HG02642 (cell line): ENCODE data around the gene CLCNKA.

ENCODE experiments used
- ATAC-seq: cut with Tn5 transposase; IDR thresholded peaks from one replicate; pipeline ENCODE4 v1.9.1; 2021; ENCODE audit warnings: mild to moderate bottlenecking; ENCODE audit not compliant: unreplicated experiment, poor library complexity

The CLCNKA gene

DNA sequence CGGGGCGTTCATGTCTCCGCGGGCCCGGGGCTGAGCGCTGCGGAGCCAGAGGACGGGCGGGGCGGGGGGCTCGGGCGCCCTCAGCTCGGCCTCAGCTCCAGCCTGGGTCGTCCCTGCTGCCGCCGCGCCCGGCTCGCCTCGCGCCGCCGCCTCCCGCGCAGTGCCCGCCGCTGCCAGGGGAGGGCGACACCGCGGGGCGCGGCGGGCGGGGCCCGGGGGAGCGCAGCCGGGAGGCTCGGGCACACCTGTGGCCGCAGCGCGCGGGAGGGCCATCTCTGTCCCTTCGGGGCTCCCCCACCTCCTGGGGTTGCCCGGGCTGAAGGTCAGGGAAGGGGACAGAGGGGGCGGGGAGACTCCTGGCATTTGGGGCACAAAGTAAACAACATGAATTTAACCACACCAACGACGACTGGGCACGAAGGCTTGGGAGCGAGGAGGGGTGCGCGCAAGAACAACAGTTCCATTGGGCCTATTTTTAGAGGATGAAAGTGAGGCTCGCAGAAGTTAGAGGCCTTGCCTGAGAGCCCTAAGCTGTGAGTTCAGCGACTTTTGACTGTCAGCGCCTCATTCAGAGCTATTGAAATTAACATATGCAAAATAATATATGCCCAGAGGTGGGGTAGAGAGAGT is 51.8 kb downstream of the CLCNKA start, which contains the start of gene FAM131C:
Gene FAM131C, minus strand, starts transcription at position 162 of the 630 bp plus-strand sequence. CDS start 209 bp downstream, outside the sequence.
- peak; percentile 44 for ATAC-seq

DNA sequence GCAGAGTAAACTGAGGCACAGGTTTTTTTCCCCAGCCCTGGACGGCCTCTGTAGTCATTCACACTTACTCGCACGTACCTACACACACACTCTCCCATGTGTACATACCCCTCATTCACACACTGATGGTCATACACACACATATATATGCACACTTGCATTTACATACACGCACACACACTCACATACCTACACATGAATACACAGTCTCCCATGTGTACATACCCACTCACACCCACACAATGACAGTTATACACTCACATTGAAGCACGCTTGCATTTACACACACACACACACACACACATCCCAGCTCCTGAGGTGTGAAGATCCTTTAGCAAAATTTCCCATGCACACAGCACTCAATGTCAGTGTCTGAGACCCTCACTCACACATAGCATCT is 52.4 kb downstream of the CLCNKA start:
- no peak for ATAC-seq

DNA sequence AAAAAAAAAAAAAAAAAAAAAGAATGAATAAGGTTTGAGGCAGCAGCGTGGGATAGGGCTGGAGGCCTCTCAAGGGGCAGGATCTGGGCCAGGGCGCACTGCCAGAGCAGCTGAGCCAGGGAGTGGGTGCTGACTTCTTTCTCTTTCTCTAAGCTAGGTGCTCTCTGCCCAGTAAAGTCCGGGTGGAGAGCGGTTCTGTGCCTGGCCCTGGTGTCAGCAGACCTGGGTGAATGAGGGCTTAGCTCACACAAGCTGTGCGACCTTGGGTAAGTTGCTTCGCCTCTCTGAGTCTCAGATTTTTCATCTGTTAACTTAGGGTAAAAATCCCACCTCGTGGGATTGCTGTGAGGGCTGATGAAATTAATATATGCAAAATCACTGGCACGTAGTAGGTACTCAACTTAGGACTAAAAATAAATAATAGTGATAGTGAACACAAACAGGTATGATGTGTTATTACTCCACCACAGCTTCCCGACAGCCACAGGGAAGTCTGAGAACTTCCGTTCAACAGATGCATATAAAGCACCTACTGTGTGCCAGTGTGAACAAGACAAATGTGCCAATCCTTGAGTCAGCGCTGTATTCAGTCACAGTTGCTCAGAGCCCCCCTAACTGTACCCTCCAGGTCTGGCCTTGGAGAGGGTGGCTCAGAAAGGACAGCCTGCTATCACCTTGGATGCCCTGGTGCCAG is 53.6 kb downstream of the CLCNKA start:
- no peak for ATAC-seq

DNA sequence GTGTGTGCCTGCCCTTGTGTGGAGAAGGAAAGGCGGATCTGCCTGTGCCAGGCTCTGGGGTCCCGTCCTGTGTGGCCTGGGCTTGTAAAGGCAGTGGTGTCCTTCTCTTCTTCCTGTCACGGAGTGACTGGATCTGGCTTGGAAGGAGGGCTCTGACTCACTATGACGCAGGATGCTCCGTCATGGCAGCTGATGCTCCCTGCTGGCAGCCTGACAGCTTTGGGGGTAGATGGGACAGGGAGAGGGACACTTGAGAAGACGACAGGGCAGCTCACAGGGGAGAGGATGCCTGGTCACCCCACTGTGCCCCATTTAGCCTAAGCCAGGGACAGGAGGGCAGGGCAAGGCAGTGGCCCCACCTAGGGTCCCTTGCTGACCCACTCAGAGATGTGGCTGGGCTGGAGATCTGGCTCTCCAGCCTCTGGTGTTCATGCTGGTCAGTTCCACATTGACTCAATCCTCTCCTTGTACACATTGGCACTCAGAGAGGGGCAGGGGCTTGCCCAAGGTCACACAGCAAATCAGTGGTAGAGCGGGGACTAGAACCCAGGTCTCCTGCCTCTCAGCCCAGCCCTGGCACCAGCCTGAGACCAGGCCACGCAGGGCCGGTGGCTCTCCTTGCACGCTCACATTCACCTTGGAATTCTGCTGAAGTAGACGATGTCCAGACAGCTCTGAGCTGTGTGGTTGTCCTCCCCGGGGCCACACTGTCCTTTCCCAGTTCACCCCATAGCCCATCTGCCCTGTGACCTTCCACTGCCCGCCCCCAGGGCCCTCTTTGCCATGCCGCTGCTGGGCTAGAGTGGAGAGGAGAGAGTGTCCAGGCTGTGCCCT is 54.4 kb downstream of the CLCNKA start:
- ATAC-seq = no peak

DNA sequence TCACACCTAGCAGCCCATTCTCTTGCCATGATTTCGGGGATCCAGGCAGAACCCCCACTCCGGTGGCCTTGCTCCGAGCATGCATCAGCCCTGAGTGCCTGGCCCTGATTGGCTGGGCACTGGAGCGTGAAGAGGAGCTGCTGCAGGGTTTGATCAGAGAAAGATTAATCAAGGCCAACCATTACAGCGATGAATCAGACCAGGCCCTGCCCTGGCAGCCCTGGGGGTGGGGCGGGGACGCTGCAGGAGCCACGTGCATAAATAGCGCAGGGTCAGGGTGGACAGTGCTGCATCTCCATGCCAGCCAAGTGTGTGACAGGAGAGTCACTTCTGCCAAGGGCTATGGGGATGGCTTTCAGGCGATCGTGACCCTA is 55.0 kb downstream of the CLCNKA start:
- ATAC-seq = no peak

DNA sequence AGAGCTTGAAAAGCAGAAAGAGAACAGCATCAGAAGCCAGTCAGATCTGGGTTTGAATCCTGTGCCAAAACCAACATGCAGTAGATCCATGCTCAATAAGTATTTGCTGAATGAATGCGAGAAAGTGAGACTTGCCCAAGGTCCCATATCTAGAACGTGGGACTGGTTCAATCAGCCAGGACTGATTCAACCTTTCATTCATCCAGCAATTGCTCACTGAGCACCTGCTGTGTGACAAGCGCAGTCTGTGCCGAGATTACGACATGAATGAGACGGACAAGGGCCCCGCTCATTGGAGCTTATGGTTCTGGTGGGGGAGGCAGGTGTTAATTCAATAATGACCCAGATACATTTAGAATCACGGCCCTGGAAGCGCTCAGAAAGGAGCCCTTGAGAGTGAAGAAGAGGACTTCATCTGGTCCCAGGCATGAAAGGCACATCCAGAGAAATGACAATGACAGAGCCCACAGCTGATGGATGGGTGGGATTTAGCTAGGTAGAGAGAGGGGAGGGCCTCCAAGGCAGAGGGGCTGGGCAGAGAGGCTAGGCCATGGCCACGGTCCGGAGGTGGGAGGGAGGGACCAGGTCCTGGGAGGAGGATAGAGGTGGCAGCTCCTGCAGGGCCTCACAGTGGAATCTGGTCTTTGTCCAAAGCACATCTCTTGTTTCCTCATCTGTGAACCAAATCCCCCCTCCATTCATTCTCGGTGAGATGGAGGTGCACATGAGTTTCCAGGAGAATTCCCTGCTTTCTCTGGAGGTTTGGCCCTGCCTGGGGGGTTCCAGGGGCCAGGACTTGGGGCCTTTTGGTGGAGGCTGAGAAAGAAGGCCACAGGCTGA is 55.8 kb downstream of the CLCNKA start:
- no peak for ATAC-seq

DNA sequence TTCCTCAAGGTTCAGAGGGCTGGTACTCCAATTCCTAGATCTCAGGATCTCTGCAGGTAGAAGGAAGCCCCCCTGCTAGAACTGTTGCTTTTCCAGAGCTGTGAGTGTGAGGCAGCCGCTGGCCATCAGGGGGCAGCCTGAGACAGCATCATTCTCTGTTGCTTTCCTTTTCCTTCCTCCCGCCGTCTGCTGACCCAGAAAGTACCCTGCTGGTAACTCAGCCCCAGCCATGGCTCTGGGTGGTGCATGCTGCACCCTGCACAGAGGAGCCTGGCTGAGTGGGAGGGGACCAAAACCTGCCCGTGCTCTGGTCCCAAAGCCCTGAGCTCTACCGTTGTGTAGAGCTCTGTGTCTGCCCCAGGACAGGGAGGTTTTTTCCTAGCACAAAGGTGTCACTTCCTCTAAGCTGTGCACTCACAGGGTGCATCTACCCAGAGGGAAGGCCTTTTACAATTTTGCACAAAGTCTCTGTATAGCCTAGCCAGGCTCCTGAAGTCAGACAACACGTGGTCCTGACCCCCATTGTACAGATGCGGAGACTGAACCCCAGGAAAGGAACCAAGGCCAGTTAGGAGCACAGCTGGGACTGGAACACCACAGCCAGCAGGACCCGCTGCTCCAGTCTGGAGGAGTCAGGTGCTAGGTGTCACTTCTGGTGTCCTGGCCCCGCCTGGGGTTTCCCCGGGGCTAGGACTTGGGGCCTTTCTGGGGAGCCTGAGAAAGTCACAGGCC is 57.3 kb downstream of the CLCNKA start:
- ATAC-seq = peak; percentile 57

DNA sequence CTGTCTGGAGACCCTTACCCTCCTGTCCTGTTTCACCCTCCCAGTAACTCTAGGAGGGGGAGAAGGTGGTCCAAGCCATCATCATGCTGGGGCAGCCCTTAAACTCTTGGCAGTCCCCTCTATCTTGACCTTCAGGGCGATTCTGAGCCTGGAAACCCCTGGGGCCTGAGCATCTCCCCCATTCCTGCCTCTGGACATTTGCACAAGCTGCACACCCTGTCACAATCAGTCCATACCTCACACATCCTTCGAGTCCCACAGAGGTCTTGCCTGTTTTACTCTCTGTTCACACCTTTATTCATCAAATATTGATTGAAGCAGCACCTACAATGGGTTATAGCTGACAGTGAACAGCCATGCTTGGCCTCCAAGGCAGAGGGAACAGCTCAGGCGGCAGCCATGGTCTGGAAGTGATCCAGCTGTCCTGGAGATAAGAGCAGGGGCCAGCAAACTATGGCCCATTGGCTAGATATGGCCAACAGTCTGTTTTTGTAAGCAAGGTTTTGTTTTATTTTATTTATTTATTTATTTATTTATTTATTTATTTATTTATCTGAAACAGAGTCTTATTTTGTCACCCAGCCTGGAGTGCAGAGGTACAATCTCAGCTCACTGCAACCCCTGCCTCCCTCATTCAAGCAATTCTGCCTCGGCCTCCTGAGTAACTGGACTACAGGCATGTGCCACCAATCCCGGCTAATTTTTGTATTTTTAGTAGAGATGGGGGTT is 58.8 kb downstream of the CLCNKA start:
- ATAC-seq = no peak

DNA sequence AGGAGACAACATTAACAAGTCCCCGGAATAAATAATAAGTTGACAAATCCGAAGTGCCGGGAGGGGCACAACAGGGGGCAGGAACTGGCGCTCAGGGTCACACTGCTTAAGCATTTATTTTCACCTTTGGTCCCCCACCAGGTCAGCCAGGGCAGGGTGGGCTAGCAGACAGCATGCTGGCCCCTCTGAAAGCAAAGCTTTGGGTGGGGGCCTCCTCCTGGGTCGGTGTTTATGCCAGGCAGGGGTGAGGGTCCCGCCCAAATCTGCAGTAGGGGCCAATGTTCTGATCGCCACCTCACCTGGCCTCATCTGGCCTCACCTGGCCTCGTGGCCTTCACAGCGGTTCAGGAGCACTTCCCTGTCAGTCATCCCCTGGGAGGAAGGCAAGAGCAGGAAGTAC is 59.8 kb downstream of the CLCNKA start:
- no peak for ATAC-seq

DNA sequence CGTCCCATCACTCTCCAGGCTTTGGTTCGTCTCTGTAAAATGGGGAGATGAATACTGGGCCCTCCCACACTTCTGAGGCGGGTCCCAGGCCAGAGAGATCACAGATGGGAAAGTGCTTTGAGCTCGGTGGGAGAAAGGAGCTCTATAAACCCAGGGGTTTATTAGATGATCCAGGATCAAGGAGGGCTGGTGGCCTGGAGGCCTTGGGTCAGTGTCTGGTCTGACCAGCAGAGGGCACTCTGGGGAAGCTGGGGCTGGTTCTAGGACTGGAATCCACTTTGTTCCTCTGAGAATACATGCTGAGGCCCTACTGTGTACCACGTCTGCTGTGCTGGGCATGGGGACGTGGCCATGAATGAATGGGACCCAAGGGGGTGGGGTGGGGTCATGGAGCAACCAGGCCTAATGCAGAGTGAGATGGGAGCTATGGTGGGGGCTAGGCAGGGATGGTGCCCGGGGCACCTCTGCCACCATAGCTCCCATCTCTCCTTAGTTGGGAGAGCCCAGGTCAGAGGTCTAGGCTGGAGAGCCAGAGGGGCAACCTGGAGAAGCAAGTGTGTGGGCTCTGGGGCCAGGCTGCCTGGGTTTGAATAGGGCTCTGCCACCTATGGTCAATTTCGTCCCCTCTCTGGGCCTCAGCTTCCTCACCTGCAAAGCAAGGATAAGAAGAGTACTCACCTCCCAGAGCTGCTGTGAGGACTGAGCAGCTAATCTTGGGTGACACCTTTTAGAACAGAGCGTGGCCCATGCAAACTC is 60.6 kb downstream of the CLCNKA start:
- no peak for ATAC-seq

DNA sequence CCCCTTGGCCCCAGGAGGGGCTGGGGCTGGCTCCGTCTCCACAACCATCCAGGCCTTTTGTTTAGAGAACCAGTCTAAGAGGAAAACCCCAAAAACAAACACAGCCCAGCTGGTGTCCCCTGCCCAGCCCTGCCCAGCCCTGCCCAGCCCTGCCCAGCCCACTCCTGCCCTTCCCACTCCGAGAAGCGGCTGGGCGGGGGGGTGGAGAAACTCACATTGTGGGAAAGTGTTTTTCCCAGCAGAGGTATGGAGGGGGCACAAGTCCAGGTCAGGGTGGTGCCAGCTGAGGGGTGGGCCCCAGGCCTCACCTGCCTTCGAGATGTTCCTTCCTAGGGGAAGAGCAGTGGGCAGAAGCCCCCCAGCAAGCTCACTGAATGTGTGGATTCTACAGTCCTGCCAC is 61.6 kb downstream of the CLCNKA start:
- ATAC-seq = no peak
